GM12865 (cell line): ENCODE measurements around the gene FOXN4.

ENCODE experiments used
- DNase-seq: peaks from one replicate; pipeline ENCODE4 v3.0.0; 2010; ENCODE audit warnings: low read depth
- H3K4me3 ChIP-seq: 2 replicates; pipeline ENCODE4 v1.5.1; 2011; ENCODE audit warnings: mild to moderate bottlenecking, low read depth, low read length, control low read depth
- TF ChIP-seq, protein P1 (sequence below): IDR thresholded peaks from 2 replicates; pipeline ENCODE4 v1.5.1; 2011; ENCODE audit warnings: low read length, control low read depth, low read depth, inconsistent platforms; ENCODE audit not compliant: insufficient read depth; ENCODE audit errors: missing control alignments

Gene FOXN4

DNA sequence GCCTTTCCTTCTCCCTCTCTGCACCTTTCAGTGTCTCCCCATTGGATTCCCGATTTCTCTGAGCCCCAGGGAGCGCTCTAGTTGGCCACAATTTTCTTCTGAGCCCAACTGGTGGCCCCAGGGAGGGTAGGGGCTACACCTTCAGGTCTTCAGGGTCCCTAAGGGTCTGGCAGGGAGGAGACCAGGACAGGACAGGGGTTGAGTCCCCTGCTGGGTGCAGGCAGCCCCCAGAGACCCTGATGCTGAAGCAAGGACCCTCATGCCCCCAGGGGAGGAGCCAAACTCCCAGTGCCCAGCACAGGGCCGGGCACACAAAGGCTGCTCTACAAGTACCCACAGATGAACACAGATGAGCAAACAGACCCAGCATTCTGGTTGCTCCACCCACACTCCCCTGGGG, 12.7 kb downstream of the FOXN4 start:
- H3K4me3 ChIP-seq: no peak overlapping the region
- TF ChIP-seq, protein P1, sequence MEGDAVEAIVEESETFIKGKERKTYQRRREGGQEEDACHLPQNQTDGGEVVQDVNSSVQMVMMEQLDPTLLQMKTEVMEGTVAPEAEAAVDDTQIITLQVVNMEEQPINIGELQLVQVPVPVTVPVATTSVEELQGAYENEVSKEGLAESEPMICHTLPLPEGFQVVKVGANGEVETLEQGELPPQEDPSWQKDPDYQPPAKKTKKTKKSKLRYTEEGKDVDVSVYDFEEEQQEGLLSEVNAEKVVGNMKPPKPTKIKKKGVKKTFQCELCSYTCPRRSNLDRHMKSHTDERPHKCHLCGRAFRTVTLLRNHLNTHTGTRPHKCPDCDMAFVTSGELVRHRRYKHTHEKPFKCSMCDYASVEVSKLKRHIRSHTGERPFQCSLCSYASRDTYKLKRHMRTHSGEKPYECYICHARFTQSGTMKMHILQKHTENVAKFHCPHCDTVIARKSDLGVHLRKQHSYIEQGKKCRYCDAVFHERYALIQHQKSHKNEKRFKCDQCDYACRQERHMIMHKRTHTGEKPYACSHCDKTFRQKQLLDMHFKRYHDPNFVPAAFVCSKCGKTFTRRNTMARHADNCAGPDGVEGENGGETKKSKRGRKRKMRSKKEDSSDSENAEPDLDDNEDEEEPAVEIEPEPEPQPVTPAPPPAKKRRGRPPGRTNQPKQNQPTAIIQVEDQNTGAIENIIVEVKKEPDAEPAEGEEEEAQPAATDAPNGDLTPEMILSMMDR: no peak
- DNase-seq: no peak

DNA sequence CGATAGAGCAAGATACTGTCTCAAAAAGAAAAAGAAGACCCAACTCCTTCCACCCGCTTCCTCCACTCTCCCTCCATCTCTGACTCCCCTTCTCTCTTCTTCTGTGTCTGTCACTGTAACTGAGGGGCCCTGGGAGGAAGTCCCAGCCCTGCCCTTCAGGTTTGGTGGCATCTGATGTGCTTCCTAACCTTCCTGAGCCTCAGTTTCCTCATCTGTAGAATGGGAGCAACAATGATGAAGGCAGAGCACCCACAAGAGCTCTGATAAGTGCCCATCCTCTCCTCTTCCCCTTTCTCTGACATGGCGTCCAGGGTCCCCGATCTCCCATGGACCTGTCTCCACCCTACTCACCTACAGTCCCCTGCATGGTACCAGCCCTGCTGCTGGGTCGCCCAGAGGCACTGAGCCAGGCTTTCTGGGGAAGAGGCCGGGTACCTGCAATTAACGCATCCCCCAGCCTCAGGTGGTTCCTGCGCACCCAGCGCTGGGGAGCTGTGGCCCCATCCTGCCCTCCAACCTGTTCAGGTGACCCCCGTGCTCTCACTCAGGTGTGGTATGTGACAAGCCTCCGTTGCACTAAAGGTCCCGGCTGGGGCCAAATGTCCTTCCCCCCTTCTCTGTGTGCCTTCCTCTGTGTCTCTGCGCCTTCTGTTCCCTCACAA, 13.2 kb downstream of the FOXN4 start:
- DNase-seq: no peak
- no peak overlapping the region for H3K4me3 ChIP-seq
- TF ChIP-seq, protein P1: no peak

DNA sequence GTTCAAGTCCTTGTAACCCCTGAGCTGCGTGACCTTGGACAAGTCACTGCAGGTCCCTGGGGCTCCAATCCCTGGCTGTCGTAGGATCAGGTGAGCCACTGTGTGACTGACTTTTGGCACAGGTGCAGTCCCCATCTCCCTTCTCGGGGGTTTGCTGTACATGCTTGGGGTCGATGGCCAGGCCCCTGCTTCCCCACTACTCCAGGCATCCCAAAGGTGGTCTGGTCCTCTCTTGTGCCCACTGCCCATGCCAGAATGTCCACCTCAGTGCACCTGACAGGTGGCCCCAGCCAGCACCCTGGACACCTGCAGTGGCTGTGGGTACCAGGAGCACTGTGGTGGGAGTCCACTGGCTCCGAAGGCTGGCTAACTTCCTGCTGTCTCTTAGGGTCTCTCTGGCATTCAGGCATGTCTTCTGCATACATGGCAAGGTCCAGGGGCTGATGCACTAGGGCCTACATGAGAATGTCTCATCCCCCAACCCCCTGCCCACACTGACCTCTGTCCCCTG, 14.7 kb downstream of the FOXN4 start:
- no peak overlapping the region for H3K4me3 ChIP-seq
- no peak for DNase-seq
- TF ChIP-seq, protein P1: no peak

DNA sequence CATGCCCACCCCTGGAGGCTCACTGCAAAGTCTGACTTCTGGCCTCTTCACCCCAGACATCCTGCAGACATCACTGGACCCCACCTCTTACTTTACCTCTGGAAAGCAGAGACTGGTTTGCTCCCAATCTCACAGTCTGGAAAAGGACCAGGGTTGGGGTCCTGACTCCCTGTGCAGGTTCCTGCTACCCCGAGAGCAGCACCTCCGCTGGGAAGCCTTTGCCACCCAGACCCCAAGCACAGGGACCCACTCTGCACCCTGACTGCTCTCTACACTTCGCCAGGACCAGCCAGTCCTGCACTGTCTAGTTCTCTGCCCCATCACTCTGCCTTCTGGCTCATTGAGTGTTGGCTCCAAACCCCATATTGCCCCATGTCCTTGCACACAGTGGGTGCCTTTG, 16.0 kb downstream of the FOXN4 start:
- DNase-seq: no peak
- H3K4me3 ChIP-seq: no peak overlapping the region
- TF ChIP-seq, protein P1: no peak

DNA sequence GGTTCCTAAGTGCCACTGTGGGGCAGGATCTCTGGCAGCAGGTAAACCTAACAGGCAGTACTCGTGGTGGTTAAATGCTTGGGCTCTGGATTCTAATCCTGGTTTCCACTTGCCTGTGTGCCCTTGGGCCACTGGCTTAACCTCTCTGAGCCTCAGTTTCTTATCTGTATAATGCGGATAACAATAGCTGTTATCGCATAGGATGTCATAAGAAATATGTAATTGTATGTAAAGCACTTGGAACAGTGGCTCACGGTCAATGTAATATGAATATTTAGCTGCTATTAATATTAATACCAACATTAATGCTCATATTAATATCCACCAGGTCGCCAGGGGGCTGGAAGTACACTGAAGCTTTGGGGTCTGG, 16.8 kb downstream of the FOXN4 start:
- TF ChIP-seq, protein P1: no peak
- no peak overlapping the region for H3K4me3 ChIP-seq
- DNase-seq: no peak

DNA sequence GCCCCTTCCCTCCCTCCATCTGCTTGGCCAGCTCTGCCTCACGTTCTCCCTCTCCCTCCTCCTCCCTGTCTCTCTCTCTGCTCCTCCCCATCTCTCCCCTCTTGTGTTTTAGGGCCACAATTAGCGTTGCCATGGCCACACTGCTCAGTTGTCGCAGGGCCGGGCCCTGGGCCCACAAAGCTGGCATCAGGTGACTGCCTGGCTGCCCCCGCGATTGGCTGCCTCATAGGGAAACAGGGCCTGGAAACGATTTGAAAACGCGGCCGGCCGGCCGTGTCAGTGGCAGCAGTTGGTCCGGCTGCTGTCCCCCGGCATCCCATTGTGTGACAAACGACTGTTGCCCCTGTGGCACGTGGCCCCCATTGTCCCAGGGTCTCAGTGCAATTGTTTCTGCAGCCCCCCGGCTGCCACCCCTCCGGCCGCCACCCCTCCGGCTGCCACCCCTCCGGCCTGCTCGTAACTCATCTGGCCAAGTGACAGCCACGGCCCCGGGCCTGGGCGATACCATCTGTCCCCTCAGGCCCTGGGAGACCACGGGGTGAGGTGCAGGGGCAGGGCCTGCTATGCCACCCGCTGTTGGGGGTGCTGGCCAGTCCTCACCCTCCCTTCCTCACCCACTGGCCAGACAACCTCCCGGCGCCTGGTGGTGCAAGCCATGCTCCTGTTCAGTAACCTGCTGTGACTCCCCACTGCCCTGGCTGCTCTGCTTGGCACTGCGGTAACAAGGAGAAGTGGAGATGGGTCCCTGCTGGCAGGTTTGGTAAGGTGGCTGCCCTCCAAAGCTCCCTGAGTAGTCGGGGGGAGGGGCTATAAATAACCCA, 17.4 kb downstream of the FOXN4 start:
- TF ChIP-seq, protein P1: no peak
- no peak overlapping the region for H3K4me3 ChIP-seq

More for the DNA sequence above, 17.4 kb downstream of the FOXN4 start:
- DNase-seq: no peak
